PC-3 (cell line): ENCODE data around the gene ME2.

Experiments used
- CTCF ChIP-seq: fragments of 300-600 bp; sonication (generic); conservative IDR thresholded peaks from 2 replicates; pipeline ENCODE4 v1.5.1; 2017; ENCODE audit warnings: antibody characterized with exemption, low read depth, mild to moderate bottlenecking, low read length
- EZH2 ChIP-seq: fragments of 300-600 bp; sonication (generic); IDR thresholded peaks from one replicate; pipeline ENCODE4 v1.6.1; 2017; ENCODE audit warnings: antibody characterized with exemption, mild to moderate bottlenecking, low read length; ENCODE audit not compliant: unreplicated experiment
- EZH2phosphoT487 ChIP-seq: fragments of 300-600 bp; sonication (generic); IDR thresholded peaks from 2 replicates; pipeline ENCODE4 v1.6.1; 2018; ENCODE audit warnings: mild to moderate bottlenecking, antibody characterized with exemption, low read length, borderline replicate concordance

- TF ChIP-seq CTCF (no peak; the same call in 1 of the 2 replicates), EZH2 (no peak), EZH2phosphoT487 (no peak)
These were observed 103.9 kb downstream of the ME2 start for GRCh38 chr18:50982802-50983179.
